ENCODE data around the gene SPATA21. TPM values are rescaled to one million over a fixed set of nuclear protein-coding genes. Genes with fewer than 3 reads are reported as not detected.

The SPATA21 gene
- total RNA-seq, 3 donors from 2014 or later, result 0.22 TPM; not detected in 2

- ATAC-seq (peak; percentile 66), DNase-seq (no peak)
- H3K4me3 ChIP-seq, result peak overlapping the region; percentile 90
- intact Hi-C loops (cut with DNase I, micrococcal nuclease), result no loop called here
- no peaks in the 10 kb centered on the region for H3K36me3 ChIP-seq (ENCODE audit: low read depth)
- no peak for TF ChIP-seq CTCF (IDR thresholded peaks at IDR 0.05)
- peaks cover 16% of the 10 kb centered on the region for H3K4me1 ChIP-seq (ENCODE audit: low read depth)
- no peaks in the 10 kb centered on the region for H3K9me3 ChIP-seq
Measured at GRCh38 chr1:16441282-16441665, 4.0 kb upstream of the SPATA21 start.

- Histone ChIP-seq H3K9me3 (no peaks in the 10 kb centered on the region), H3K36me3 (ENCODE audit: low read depth) (no peaks in the 10 kb centered on the region), H3K4me3 (peak within 1 kb of the TSS; percentile 90), H3K4me1 (ENCODE audit: low read depth) (peaks cover 16% of the 10 kb centered on the region)
- peak; percentile 94 for TF ChIP-seq CTCF (IDR thresholded peaks at IDR 0.05)
- intact Hi-C loops (cut with DNase I, micrococcal nuclease), result no loop called here
- peak; percentile 98 for ATAC-seq
- DNase-seq, result peak; percentile 96 to 97 (median 96)
Measured at GRCh38 chr1:16440470-16441281, 3.5 kb upstream of the SPATA21 start, which contains the start of gene NECAP2. Gene NECAP2, plus strand, starts transcription at chr1:16440724. Its CDS starts 38 bp downstream, at chr1:16440762.

GRCh38 chr1:16440131-16440469 lies 2.9 kb upstream of the SPATA21 start:
- intact Hi-C loops (cut with DNase I, micrococcal nuclease), result no loop called here
- Histone ChIP-seq H3K9me3 (no peaks in the 10 kb centered on the region), H3K4me3 (no peak overlapping the region), H3K4me1 (ENCODE audit: low read depth) (peaks cover 16% of the 10 kb centered on the region), H3K36me3 (ENCODE audit: low read depth) (no peaks in the 10 kb centered on the region)
- DNase-seq, result no peak
- TF ChIP-seq CTCF (IDR thresholded peaks at IDR 0.05), result no peak
- ATAC-seq, result no peak

- Histone ChIP-seq H3K36me3 (ENCODE audit: low read depth) (no peaks in the 10 kb centered on the region), H3K9me3 (no peaks in the 10 kb centered on the region), H3K4me3 (no peak overlapping the region), H3K4me1 (ENCODE audit: low read depth) (peaks cover 16% of the 10 kb centered on the region)
- ATAC-seq, result no peak
- TF ChIP-seq CTCF (IDR thresholded peaks at IDR 0.05), result no peak
- no peak for DNase-seq
- intact Hi-C loops (cut with DNase I, micrococcal nuclease), result no loop called here
Measured at GRCh38 chr1:16438924-16439323, 1.7 kb upstream of the SPATA21 start.

GRCh38 chr1:16438516-16438915 lies 1.3 kb upstream of the SPATA21 start:
- ATAC-seq (no peak), DNase-seq (no peak)
- no peak overlapping the region for H3K4me3 ChIP-seq
- TF ChIP-seq CTCF (IDR thresholded peaks at IDR 0.05), result no peak
- H3K36me3 ChIP-seq (ENCODE audit: low read depth), result no peaks in the 10 kb centered on the region
- H3K4me1 ChIP-seq (ENCODE audit: low read depth), result peaks cover 16% of the 10 kb centered on the region
- no peaks in the 10 kb centered on the region for H3K9me3 ChIP-seq
- intact Hi-C loops (cut with DNase I, micrococcal nuclease), result no loop called here

Data from mucosa of descending colon (tissue), 3 donors.